Peyer's patch (tissue), 4 donors: ENCODE data around the gene SLC4A5. TPM values are rescaled to one million over a fixed set of nuclear protein-coding genes. Genes with fewer than 3 reads are reported as not detected.
"Not testable (repeated sequence)": the region's sequence is repeated elsewhere in the genome, so short reads cannot be mapped to it uniquely, and the experiment has no call there.

Experiments used
- DNase-seq, 3 donors: peaks; one replicate each; pipeline ENCODE4 v3.0.0-alpha.2; 2017 to 2019
- H3K27ac ChIP-seq, 4 donors: fragments of 200-600 bp; sonication (generic); one replicate each; pipeline ENCODE4 v1.5.1; 2016 to 2019
- H3K27me3 ChIP-seq, 2 donors: fragments of 200-600 bp; sonication (generic); one replicate each; pipeline ENCODE4 v1.5.1; 2019
- H3K36me3 ChIP-seq, 3 donors: fragments of 200-600 bp; sonication (generic); one replicate each; pipeline ENCODE4 v1.5.1; 2016 to 2019
- H3K4me1 ChIP-seq, 4 donors: fragments of 200-600 bp; sonication (generic); one replicate each; pipeline ENCODE4 v1.5.1; 2016 to 2019
- H3K4me3 ChIP-seq, 4 donors: fragments of 200-600 bp; sonication (generic); 1 replicate in 3 of 4; 2 replicates in 1 of 4; pipeline ENCODE4 v1.5.1; 2016 to 2019; ENCODE audit warnings: mild to moderate bottlenecking in 1 of 4
- H3K9me3 ChIP-seq, 4 donors: fragments of 200-600 bp; sonication (generic); one replicate each; pipeline ENCODE4 v1.5.1; 2016 to 2019; ENCODE audit warnings: mild to moderate bottlenecking in 1 of 4
- CTCF ChIP-seq, 6 experiments: fragments of 450-650 bp in 4 of 6; fragments of 200-600 bp in 2 of 6; sonication (generic) in 1 of 6; IDR thresholded peaks; one replicate each; pipeline ENCODE4 v1.5.1; 2017 to 2019; ENCODE audit warnings: antibody characterized with exemption in 6 of 6, mild to moderate bottlenecking in 3 of 6, moderate library complexity in 1 of 6
- POLR2A ChIP-seq, 2 donors: fragments of 450-650 bp; IDR thresholded peaks; one replicate each; pipeline ENCODE4 v1.5.1; 2017; ENCODE audit warnings: antibody characterized with exemption in 2 of 2, mild to moderate bottlenecking in 2 of 2, moderate library complexity in 2 of 2
- total RNA-seq, 4 donors: library from RNA; depleted of rRNA; stranded (reverse); fragments of >200 nt; gene quantifications; one replicate each; pipeline ENCODE4 v1.1.0, GENCODE V29; 2016

Gene SLC4A5
- total RNA-seq, 4 donors from 2014 or later: 1.8 to 14.9 (median 4.9) TPM

GRCh38 chr2:74216642-74217041 is 126.6 kb downstream of the SLC4A5 start:
- TF ChIP-seq POLR2A (IDR thresholded peaks at IDR 0.05) (no peak), CTCF (IDR thresholded peaks at IDR 0.05) (no peak)
- Histone ChIP-seq H3K36me3 (peaks cover 0 to 19% (median 0%) of the 10 kb centered on the region in 3 donors), H3K27me3 (no peaks in the 10 kb centered on the region), H3K4me1 (no peaks in the 10 kb centered on the region), H3K4me3 (no peak overlapping the region), H3K27ac (no peak overlapping the region), H3K9me3 (no peaks in the 10 kb centered on the region)
- no peak for DNase-seq

- DNase-seq, H3K27ac ChIP-seq, H3K27me3 ChIP-seq, H3K4me3 ChIP-seq, H3K9me3 ChIP-seq, H3K4me1 ChIP-seq: not testable (repeated sequence)
- H3K36me3 ChIP-seq: peaks cover 0 to 24% (median 0%) of the 10 kb centered on the region in 3 donors
Measured at GRCh38 chr2:74215771-74216170, 127.4 kb downstream of the SLC4A5 start.

- no peak for DNase-seq
- H3K27ac ChIP-seq: no peak overlapping the region
- no peaks in the 10 kb centered on the region for H3K4me1 ChIP-seq
- no peak overlapping the region for H3K4me3 ChIP-seq
- peaks cover 0 to 50% (median 0%) of the 10 kb centered on the region in 3 donors for H3K36me3 ChIP-seq
- no peak for TF ChIP-seq POLR2A (IDR thresholded peaks at IDR 0.05)
- TF ChIP-seq CTCF (IDR thresholded peaks at IDR 0.05): no peak
- H3K9me3 ChIP-seq: no peaks in the 10 kb centered on the region
- no peaks in the 10 kb centered on the region for H3K27me3 ChIP-seq
Measured at GRCh38 chr2:74212702-74213410, 130.4 kb downstream of the SLC4A5 start.

GRCh38 chr2:74206180-74206688 is 137.0 kb downstream of the SLC4A5 start:
- no peaks in the 10 kb centered on the region for H3K27me3 ChIP-seq
- H3K4me1 ChIP-seq: peaks cover 0 to 30% (median 12%) of the 10 kb centered on the region in 4 donors
- DNase-seq: peak in 2 of 3 donors; percentile 52 to 74
- H3K4me3 ChIP-seq: peak overlapping the region in 1 of 4 donors; percentile 5
- H3K27ac ChIP-seq: peak overlapping the region; percentile 63 to 84 (median 72)
- no peaks in the 10 kb centered on the region for H3K9me3 ChIP-seq
- TF ChIP-seq POLR2A (IDR thresholded peaks at IDR 0.05) (no peak), CTCF (IDR thresholded peaks at IDR 0.05) (no peak)
- H3K36me3 ChIP-seq: peaks cover 0 to 28% (median 0%) of the 10 kb centered on the region in 3 donors

GRCh38 chr2:74205596-74205995 is 137.6 kb downstream of the SLC4A5 start:
- Histone ChIP-seq H3K27me3 (no peaks in the 10 kb centered on the region), H3K4me1 (peaks cover 0 to 35% (median 12%) of the 10 kb centered on the region in 4 donors), H3K4me3 (peak overlapping the region in 1 of 4 donors; percentile 5), H3K27ac (peak overlapping the region; percentile 63 to 84 (median 72)), H3K9me3 (no peaks in the 10 kb centered on the region), H3K36me3 (peaks cover 0 to 25% (median 0%) of the 10 kb centered on the region in 3 donors)
- peak; percentile 48 to 83 (median 66) for DNase-seq
- TF ChIP-seq POLR2A (IDR thresholded peaks at IDR 0.05) (no peak), CTCF (IDR thresholded peaks at IDR 0.05) (no peak)

GRCh38 chr2:74205113-74205512 is 138.1 kb downstream of the SLC4A5 start:
- H3K27ac ChIP-seq: peak overlapping the region; percentile 63 to 84 (median 72)
- DNase-seq: no peak
- H3K36me3 ChIP-seq: peaks cover 0 to 21% (median 0%) of the 10 kb centered on the region in 3 donors
- peaks cover 0 to 37% (median 12%) of the 10 kb centered on the region in 4 donors for H3K4me1 ChIP-seq
- TF ChIP-seq CTCF (IDR thresholded peaks at IDR 0.05): no peak
- no peak for TF ChIP-seq POLR2A (IDR thresholded peaks at IDR 0.05)
- H3K4me3 ChIP-seq: no peak overlapping the region
- no peaks in the 10 kb centered on the region for H3K27me3 ChIP-seq
- no peaks in the 10 kb centered on the region for H3K9me3 ChIP-seq
